Fibroblast of villous mesenchyme (primary cell): ENCODE results near the gene SEPTIN1. TPM values are rescaled to one million over a fixed set of nuclear protein-coding genes. Genes with fewer than 3 reads are reported as not detected.
"Not testable (repeated sequence)": the region's sequence is repeated elsewhere in the genome, so short reads cannot be mapped to it uniquely, and the experiment has no call there.

Experiments used
- DNase-seq: peaks from one replicate; pipeline ENCODE4 v3.0.0-alpha.2; 2010; ENCODE audit warnings: low read depth
- H3K4me3 ChIP-seq: 2 replicates; pipeline ENCODE4 v1.5.1; 2011; ENCODE audit warnings: low read depth, mild to moderate bottlenecking, low read length
- CTCF ChIP-seq: IDR thresholded peaks from 2 replicates; pipeline ENCODE4 v1.5.1; 2012; ENCODE audit warnings: low read depth, mild to moderate bottlenecking, low read length; ENCODE audit not compliant: insufficient read depth
- total RNA-seq: library from RNA; depleted of rRNA; stranded (reverse); fragments of >200 nt; gene quantifications from 2 replicates; pipeline ENCODE4 v1.2.3, GENCODE V29; 2012

Gene SEPTIN1
- total RNA-seq, 1 donor, result 0.43 TPM

DNA sequence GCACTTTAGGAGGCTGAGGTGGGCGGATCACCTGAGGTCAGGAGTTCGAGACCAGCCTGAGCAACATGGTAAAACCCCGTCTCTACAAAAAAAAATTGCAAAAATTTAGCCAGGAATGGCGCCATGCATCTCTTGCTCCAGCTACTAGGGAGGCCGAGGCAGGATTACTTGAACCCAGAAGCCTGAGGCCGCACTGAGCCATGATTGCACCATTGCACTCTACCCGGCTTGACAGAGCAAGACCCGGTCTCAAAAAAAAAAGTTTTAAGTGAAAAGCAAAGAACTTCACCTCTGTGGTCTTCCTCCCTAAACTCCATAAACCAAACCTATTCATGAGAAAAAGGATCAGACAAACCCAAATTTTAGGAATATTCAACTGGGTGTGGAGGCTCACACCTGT, 34.2 kb downstream of the SEPTIN1 start:
- DNase-seq, result no peak
- TF ChIP-seq CTCF, result no peak

DNA sequence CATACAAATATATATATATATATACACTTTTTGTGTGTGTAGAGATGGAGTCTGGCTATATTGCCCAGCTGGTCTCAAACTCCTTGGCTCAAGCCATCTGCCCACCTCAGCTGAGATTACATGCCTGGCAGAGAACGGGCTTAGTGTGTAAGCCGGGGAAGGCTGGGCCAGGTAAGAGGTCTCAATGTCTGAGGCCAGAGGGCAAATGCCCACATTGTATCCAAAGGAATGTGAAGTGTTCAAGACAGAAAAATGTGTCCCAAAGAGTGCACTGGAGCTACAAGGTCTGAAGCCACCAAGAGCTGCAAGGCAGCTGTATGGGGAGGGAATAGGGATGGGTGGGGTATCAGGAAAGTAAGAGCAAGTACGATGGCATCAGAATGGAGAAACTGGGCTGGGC, 36.1 kb downstream of the SEPTIN1 start:
- DNase-seq, result no peak
- H3K4me3 ChIP-seq, result no peak overlapping the region
- TF ChIP-seq CTCF, result no peak

More for the DNA sequence above, 34.2 kb downstream of the SEPTIN1 start:
- H3K4me3 ChIP-seq, result no peak overlapping the region

- H3K4me3 ChIP-seq, DNase-seq: not testable (repeated sequence)
These were observed 38.9 kb downstream of the SEPTIN1 start for GRCh38 chr16:30343491-30343820.

- no peak for TF ChIP-seq CTCF
- H3K4me3 ChIP-seq, result no peak overlapping the region
- DNase-seq, result no peak
These were observed 39.4 kb downstream of the SEPTIN1 start for GRCh38 chr16:30342751-30343490.

- not testable (repeated sequence) for H3K4me3 ChIP-seq, DNase-seq
These were observed 40.4 kb downstream of the SEPTIN1 start for GRCh38 chr16:30341971-30342370.

DNA sequence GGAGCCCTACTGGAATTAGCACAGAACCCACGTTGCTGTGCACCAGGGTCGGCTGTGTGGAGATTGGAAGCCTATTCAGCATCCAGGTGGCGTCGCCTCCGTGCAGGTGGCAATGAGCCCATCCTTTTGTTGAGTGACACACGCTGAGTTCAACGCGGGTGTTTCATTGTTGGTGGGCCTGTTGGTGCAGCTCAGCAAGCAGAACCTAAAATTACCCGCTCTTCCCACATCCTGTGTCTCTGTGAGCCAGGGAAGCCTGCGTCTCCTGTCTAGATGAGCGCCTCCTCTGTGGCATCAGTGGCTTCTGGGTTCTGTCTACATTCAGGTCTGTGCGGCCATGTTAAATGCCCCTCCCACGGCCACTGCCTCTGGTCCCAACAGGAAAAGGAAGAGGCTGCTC, 41.7 kb downstream of the SEPTIN1 start:
- H3K4me3 ChIP-seq, result no peak overlapping the region
- no peak for TF ChIP-seq CTCF
- no peak for DNase-seq

DNA sequence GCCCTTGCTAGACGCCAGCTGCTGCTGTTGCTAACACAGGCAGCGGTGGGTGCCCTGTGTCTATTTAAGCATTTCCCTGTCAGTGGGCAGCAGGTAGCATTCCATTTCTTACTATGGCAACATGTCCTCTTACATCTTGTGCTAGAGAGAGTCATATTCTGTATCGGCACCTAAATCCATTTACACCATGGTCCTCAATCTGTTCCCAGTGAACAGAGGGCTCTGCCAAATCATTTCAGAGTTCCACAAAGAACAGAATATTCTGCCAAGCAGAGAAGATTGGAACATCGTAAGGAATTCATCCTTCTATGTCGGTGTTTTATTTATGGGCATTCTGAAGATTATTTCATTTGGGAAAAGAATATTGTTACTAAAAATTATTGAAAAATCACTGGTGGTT, 43.6 kb downstream of the SEPTIN1 start:
- not testable (repeated sequence) for DNase-seq, H3K4me3 ChIP-seq

DNA sequence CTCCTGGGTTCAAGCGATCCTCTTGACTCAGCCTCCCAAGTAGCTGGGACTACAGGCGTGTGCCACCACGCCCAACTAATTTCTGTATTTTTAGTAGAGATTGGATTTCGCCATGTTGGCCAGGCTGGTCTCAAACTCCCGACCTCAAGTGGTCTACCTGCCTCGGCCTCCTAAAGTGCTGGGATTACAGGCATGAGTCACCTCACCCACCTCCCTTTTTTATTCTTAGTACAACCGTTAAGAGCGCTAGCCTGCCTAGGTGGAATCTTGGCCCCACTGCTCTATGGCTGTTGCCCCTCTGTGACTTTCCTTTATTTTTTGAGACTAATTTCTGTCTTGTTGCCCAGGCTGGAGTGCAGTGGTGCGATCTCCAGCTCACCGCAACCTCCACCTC, 44.4 kb downstream of the SEPTIN1 start:
- not testable (repeated sequence) for DNase-seq, H3K4me3 ChIP-seq

DNA sequence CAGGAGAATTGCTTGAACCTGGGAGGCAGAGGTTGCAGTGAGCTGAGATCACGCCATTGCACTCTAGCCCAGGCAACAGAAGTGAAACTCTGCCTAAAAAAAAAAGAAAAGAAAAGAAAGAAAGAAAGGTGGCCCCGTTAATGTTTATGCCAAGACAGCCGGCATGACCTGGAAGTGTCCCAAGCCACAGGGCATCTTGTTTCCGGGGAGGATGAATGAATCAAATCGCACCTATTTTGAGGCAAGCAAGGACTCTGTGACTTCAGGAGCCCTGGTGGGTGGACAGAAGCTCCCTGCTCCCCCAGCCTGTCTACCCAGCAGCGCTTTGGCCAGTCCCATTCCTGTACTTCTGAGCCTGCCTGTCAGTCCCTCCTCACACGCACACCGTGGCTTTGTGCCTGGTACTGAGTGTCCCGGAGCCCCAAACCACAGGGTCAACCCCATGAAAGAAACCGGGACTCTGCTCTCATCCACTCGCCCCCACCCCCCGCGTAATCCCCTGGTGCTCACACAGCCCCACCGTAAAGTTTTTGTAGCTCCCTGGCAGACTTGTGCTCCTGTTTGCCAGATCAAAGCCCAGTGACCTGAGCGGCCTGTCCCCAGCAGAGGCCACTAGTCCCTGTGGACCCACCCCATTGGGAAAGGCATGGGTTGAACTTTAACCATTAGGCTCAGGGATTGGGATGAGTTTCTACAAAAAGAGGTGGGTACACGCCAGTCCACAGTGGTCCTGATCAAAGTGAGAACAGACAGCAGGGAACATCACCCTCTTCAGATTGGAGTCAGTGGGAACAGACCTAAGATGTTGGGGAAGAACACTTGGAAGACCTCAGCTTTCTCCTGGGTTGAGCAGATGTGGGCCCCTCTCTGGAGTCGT, 46.5 kb downstream of the SEPTIN1 start:
- peak; percentile 47 for DNase-seq
- no peak for TF ChIP-seq CTCF
- peak overlapping the region; percentile 60 for H3K4me3 ChIP-seq

DNA sequence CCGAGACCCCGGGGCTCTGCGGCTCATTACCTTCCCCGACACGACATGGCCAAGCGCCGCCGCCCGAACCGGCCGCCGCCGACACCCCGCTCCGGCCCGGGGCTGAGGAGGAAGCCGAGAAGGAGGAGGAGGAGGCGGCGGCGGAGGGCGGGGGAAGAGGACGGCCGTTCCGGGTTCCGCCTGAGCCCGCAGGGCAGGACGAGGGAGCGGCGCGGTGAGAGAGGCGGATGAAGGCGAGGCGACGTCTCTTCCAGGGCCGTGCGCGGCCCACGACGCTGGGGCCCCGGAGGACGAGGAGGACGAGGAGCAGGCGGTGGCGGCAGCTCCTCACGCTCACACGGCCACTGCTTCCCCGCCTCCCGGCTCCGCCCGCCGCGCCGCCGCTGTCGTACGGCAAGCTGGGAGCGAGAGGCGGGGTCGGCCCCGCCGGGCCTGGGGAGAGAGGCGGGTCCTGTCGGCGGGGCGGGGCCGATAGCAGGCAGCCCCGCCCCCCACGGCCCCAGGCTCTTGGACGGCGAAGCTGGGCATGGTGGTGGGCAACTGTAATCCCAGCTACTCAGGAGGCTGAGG, 47.2 kb downstream of the SEPTIN1 start:
- peak; percentile 77 for DNase-seq
- peak overlapping the region; percentile 72 for H3K4me3 ChIP-seq

DNA sequence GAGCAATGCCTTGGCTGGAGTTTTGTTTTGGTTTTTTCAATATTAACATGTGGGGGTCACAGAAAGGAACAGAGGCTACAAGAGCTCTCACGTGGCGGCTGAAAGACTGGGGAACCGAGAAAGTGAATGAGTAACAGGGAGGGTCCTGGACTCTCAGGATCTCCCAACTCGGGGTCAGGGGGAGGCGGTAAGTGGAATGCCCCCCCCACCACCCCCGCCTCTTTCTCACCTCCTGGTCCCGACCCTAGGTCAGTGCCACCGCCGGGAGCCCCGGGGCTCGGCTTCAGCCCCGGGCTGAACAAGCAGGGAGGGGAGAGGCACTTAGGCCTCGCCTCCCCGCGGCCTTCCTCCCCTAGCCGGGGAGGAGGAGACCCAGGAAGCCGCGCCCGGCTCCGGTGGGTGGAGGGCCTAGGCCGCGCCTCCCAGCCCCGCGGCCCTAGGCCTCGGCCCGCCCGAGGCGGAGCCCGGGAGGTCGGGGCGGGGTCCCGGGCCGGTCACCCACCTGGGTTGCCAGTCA, 47.8 kb downstream of the SEPTIN1 start:
- H3K4me3 ChIP-seq, result peak overlapping the region; percentile 72
- DNase-seq, result peak; percentile 82
